Kidney (tissue), 14 donors: ENCODE measurements around the gene KLHL10. TPM values are rescaled to one million over a fixed set of nuclear protein-coding genes. Genes with fewer than 3 reads are reported as not detected.

Experiments
- DNase-seq, 5 donors: peaks; one replicate each; pipeline ENCODE4 v3.0.0-alpha.2; 2013 to 2020
- FAIRE-seq: peaks from 2 replicates; lab custom pipeline; 2012; peaks lifted over from hg19 to GRCh38; lab: Jason Lieb, UNC
- H3K27ac ChIP-seq, 2 donors: one replicate each; pipeline ENCODE4 v1.7.0; 2013; ENCODE audit warnings: low read depth in 2 of 2, low read length in 2 of 2, inconsistent platforms in 1 of 2
- H3K27me3 ChIP-seq: one replicate; pipeline ENCODE4 v1.7.1; 2013; ENCODE audit warnings: low read length, inconsistent platforms; ENCODE audit not compliant: control insufficient read depth, insufficient read depth
- H3K36me3 ChIP-seq, 3 donors: one replicate each; pipeline versions ENCODE4 v1.7.0 to v1.7.1; 2013; ENCODE audit warnings: low read length in 3 of 3, control low read depth in 1 of 3, inconsistent platforms in 1 of 3; ENCODE audit not compliant: insufficient read depth in 3 of 3, control insufficient read depth in 2 of 3
- H3K4me1 ChIP-seq, 3 donors: one replicate each; pipeline versions ENCODE4 v1.7.0 to v1.7.1; 2013; ENCODE audit warnings: low read length in 3 of 3, inconsistent platforms in 1 of 3, low read depth in 1 of 3; ENCODE audit not compliant: control insufficient read depth in 2 of 3, insufficient read depth in 2 of 3
- H3K4me3 ChIP-seq, 3 donors: one replicate each; pipeline versions ENCODE4 v1.7.0 to v1.8.1; 2013; ENCODE audit warnings: low read length in 3 of 3, control low read depth in 1 of 3, inconsistent platforms in 1 of 3
- H3K9ac ChIP-seq, 3 donors: one replicate each; pipeline versions ENCODE4 v1.7.0 to v1.7.1; 2013; ENCODE audit warnings: low read length in 3 of 3, control low read depth in 1 of 3, inconsistent platforms in 1 of 3
- H3K9me3 ChIP-seq, 3 donors: one replicate each; pipeline versions ENCODE4 v1.7.0 to v1.7.1; 2013; ENCODE audit warnings: low read length in 3 of 3, control low read depth in 1 of 3, inconsistent platforms in 1 of 3; ENCODE audit not compliant: control insufficient read depth in 2 of 3, insufficient read depth in 1 of 3
- CTCF ChIP-seq: IDR thresholded peaks from 3 replicates; pipeline ENCODE4 v1.5.1; 2012; ENCODE audit warnings: mild to moderate bottlenecking, moderate library complexity, borderline replicate concordance; ENCODE audit not compliant: insufficient read depth; ENCODE audit errors: extremely low read depth
- intact Hi-C: fragments of 100-400 bp; cut with DNase I; formaldehyde crosslinking; loops from one replicate; pipeline ENCODE4 v1.11.1; 2022
- polyA plus RNA-seq: library from polyadenylated mRNA; stranded (reverse); fragments of 350-450 nt; fragmentation: Illumina TruSeq; extraction: RNeasy Lipid Tissue Mini Kit (QIAGEN cat#74804); gene quantifications from one replicate; pipeline ENCODE4 v1.2.3, GENCODE V29; 2014; ENCODE audit warnings: low read depth, low replicate concordance; ENCODE audit not compliant: insufficient read depth
- total RNA-seq: library from RNA; stranded (reverse); fragmentation: NEBNext Ultra II Directional; extraction: Animal tissue kit (Norgen Biotek cat#: 25700); gene quantifications from one replicate; pipeline ENCODE4 v1.2.1, GENCODE V29; 2021
- donor health status: control.
- donor health status: control.
- donor health status: control.
- donor health status: control.
- donor health status: control.
- donor health status: DM: yes; HTN: yes; CAD: no.
- donor health status: Normal renal cell carcinoma (clear cell type).

KLHL10 gene
- total and polyA plus RNA-seq, 2 donors from 2014 or later = 0.28 TPM; not detected in 1

- no peak overlapping the region for H3K27ac ChIP-seq
These were observed 38.3 kb upstream of the KLHL10 start for GRCh38 chr17:41799366-41799765.

GRCh38 chr17:41800601-41801373 lies 36.8 kb upstream of the KLHL10 start:
- Histone ChIP-seq H3K4me3 (peak overlapping the region in 1 of 3 donors; percentile 46), H3K4me1 (peaks cover 0 to 10% (median 6%) of the 10 kb centered on the region in 3 donors), H3K9ac (peak overlapping the region in 1 of 3 donors; percentile 19), H3K27ac (peak overlapping the region; percentile 90 to 91), H3K9me3 (no peaks in the 10 kb centered on the region), H3K36me3 (no peaks in the 10 kb centered on the region), H3K27me3 (no peaks in the 10 kb centered on the region)
- no peak for TF ChIP-seq CTCF
- FAIRE-seq (no peak), DNase-seq (peak; percentile 86 to 96 (median 90))
- intact Hi-C loops = loop anchor here (5.0 kb wide), 1 partner anchor 63 kb away; no protein-coding TSS in a partner anchor

More at GRCh38 chr17:41799366-41799765, 38.3 kb upstream of the KLHL10 start:
- Histone ChIP-seq H3K4me1 (peaks cover 0 to 10% (median 10%) of the 10 kb centered on the region in 3 donors), H3K4me3 (no peak overlapping the region), H3K27me3 (no peaks in the 10 kb centered on the region), H3K9ac (no peak overlapping the region), H3K36me3 (no peaks in the 10 kb centered on the region), H3K9me3 (no peaks in the 10 kb centered on the region)
- no peak for TF ChIP-seq CTCF
- peak in 2 of 5 donors; percentile 28 to 79 for DNase-seq
- no peak for FAIRE-seq
- intact Hi-C loops = no loop called here

- intact Hi-C loops = loop anchor here (5.0 kb wide), 1 partner anchor 64 kb away; no protein-coding TSS in a partner anchor
- no peaks in the 10 kb centered on the region for H3K9me3 ChIP-seq
- peak; percentile 99 for TF ChIP-seq CTCF
- peak overlapping the region; percentile 90 to 91 for H3K27ac ChIP-seq
- H3K36me3 ChIP-seq = no peaks in the 10 kb centered on the region
- peak overlapping the region in 1 of 3 donors; percentile 46 for H3K4me3 ChIP-seq
- H3K9ac ChIP-seq = no peak overlapping the region
- FAIRE-seq (peak; percentile 67), DNase-seq (peak; percentile 93 to 98 (median 96))
- peaks cover 0 to 10% (median 6%) of the 10 kb centered on the region in 3 donors for H3K4me1 ChIP-seq
- H3K27me3 ChIP-seq = no peaks in the 10 kb centered on the region
These were observed 36.0 kb upstream of the KLHL10 start for GRCh38 chr17:41801374-41802271.
